AG09309 (cell line): Measurements from ENCODE around the gene GALNT10.

Experiments
- DNase-seq: peaks from one replicate; pipeline ENCODE4 v3.0.0-alpha.2; 2010; ENCODE audit warnings: low read depth
- H3K4me3 ChIP-seq: 2 replicates; pipeline ENCODE4 v1.5.1; 2011; ENCODE audit warnings: mild to moderate bottlenecking, low read depth, low read length, moderate library complexity; ENCODE audit not compliant: control insufficient read depth
- CTCF ChIP-seq: IDR thresholded peaks from 2 replicates; pipeline ENCODE4 v1.5.1; 2011; ENCODE audit warnings: mild to moderate bottlenecking, low read depth, low read length, inconsistent platforms; ENCODE audit not compliant: insufficient read depth, control insufficient read depth; ENCODE audit errors: missing control alignments

GALNT10 gene

GRCh38 chr5:154275566-154275965, 85.0 kb downstream of the GALNT10 start:
- DNase-seq, result no peak
- TF ChIP-seq CTCF, result no peak
- no peak overlapping the region for H3K4me3 ChIP-seq

GRCh38 chr5:154276261-154276972, 85.9 kb downstream of the GALNT10 start:
- no peak for DNase-seq
- H3K4me3 ChIP-seq, result no peak overlapping the region
- TF ChIP-seq CTCF, result no peak

GRCh38 chr5:154276973-154277331, 86.4 kb downstream of the GALNT10 start:
- no peak for TF ChIP-seq CTCF
- H3K4me3 ChIP-seq, result no peak overlapping the region
- peak; percentile 86 for DNase-seq

- no peak for TF ChIP-seq CTCF
- DNase-seq, result no peak
- no peak overlapping the region for H3K4me3 ChIP-seq
These were observed 87.0 kb downstream of the GALNT10 start for GRCh38 chr5:154277499-154277898.

GRCh38 chr5:154278186-154278585, 87.7 kb downstream of the GALNT10 start:
- H3K4me3 ChIP-seq, result no peak overlapping the region
- no peak for DNase-seq
- TF ChIP-seq CTCF, result no peak

GRCh38 chr5:154278908-154279307, 88.4 kb downstream of the GALNT10 start:
- no peak overlapping the region for H3K4me3 ChIP-seq
- no peak for DNase-seq
- TF ChIP-seq CTCF, result no peak
